ENCODE data around the gene FUS. TPM values are rescaled to one million over a fixed set of nuclear protein-coding genes. Genes with fewer than 3 reads are reported as not detected.

FUS gene
- total RNA-seq, 1 donor from 2014 or later: 67.2 TPM

- DNase-seq (ENCODE audit: low read depth): no peak
- H3K4me3 ChIP-seq (ENCODE audit: low read depth, low read length): no peak overlapping the region
- TF ChIP-seq CTCF (conservative IDR thresholded peaks at IDR 0.05; ENCODE audit: low read depth, low read length): no peak
Observed at GRCh38 chr16:31187808-31188189, 7.9 kb downstream of the FUS start.

- DNase-seq (ENCODE audit: low read depth): no peak
- no peak for TF ChIP-seq CTCF (conservative IDR thresholded peaks at IDR 0.05; ENCODE audit: low read depth, low read length)
- no peak overlapping the region for H3K4me3 ChIP-seq (ENCODE audit: low read depth, low read length)
Observed at GRCh38 chr16:31188450-31189411, 8.8 kb downstream of the FUS start.

GRCh38 chr16:31189412-31189778 lies 9.5 kb downstream of the FUS start:
- TF ChIP-seq CTCF (conservative IDR thresholded peaks at IDR 0.05; ENCODE audit: low read depth, low read length): no peak
- DNase-seq (ENCODE audit: low read depth): no peak
- no peak overlapping the region for H3K4me3 ChIP-seq (ENCODE audit: low read depth, low read length)

GRCh38 chr16:31190061-31190460 lies 10.1 kb downstream of the FUS start:
- TF ChIP-seq CTCF (conservative IDR thresholded peaks at IDR 0.05; ENCODE audit: low read depth, low read length): no peak
- H3K4me3 ChIP-seq (ENCODE audit: low read depth, low read length): no peak overlapping the region
- DNase-seq (ENCODE audit: low read depth): no peak

GRCh38 chr16:31190818-31191444 lies 11.0 kb downstream of the FUS start:
- TF ChIP-seq CTCF (conservative IDR thresholded peaks at IDR 0.05; ENCODE audit: low read depth, low read length): no peak
- DNase-seq (ENCODE audit: low read depth): no peak
- H3K4me3 ChIP-seq (ENCODE audit: low read depth, low read length): no peak overlapping the region

- H3K4me3 ChIP-seq (ENCODE audit: low read depth, low read length): no peak overlapping the region
- DNase-seq (ENCODE audit: low read depth): no peak
- no peak for TF ChIP-seq CTCF (conservative IDR thresholded peaks at IDR 0.05; ENCODE audit: low read depth, low read length)
Observed at GRCh38 chr16:31191697-31192428, 11.9 kb downstream of the FUS start.

Data from epithelial cell of proximal tubule (primary cell).